PC-3 (cell line): ENCODE measurements around the gene C16orf78. TPM values are rescaled to one million over a fixed set of nuclear protein-coding genes. Genes with fewer than 3 reads are reported as not detected.
A peak's percentile ranks its signal among the peaks of the same experiment; 100 is the strongest.

Experiments used
- ATAC-seq: fragments of 200-7000 bp; cut with Tn5 transposase; 2 replicates; pipeline ENCODE4 v1.9.1; 2020; ENCODE audit warnings: mild to moderate bottlenecking, moderate library complexity
- BruUV-seq: library from RNA; stranded (reverse); fragments of 400-500 nt; replicated peaks from 2 replicates; lab custom pipeline; 2021; lab: Mats Ljungman, UMichigan
- CTCF ChIA-PET: fragments of 300-600 bp; sonication (Branson Sonifier 250); formaldehyde crosslinking; loops from one replicate; lab custom pipeline; 2022; ENCODE audit warnings: antibody characterized with exemption; lab: Charles Lee
- POLR2A ChIA-PET: fragments of 300-600 bp; sonication (Branson Sonifier 250); formaldehyde crosslinking; loops from one replicate; lab custom pipeline; 2022; ENCODE audit warnings: antibody characterized with exemption; ENCODE audit not compliant: unreplicated experiment; lab: Charles Lee
- DNase-seq: peaks from one replicate; pipeline ENCODE4 v3.0.0-alpha.2; 2015
- H2AFZ ChIP-seq: fragments of 300-600 bp; sonication (generic); 2 replicates; pipeline ENCODE4 v1.6.0; 2016; ENCODE audit warnings: antibody characterized with exemption, low read length
- H3F3A ChIP-seq: fragments of 300-600 bp; sonication (generic); one replicate; pipeline ENCODE4 v1.6.0; 2017; ENCODE audit warnings: antibody characterized with exemption, low read length, control low read depth, mild to moderate bottlenecking; ENCODE audit not compliant: unreplicated experiment
- H3K27ac ChIP-seq: fragments of 300-600 bp; sonication (generic); 2 replicates; pipeline ENCODE4 v1.5.1; 2016; ENCODE audit warnings: mild to moderate bottlenecking, low read length
- H3K27me3 ChIP-seq: fragments of 300-600 bp; sonication (generic); 2 replicates; pipeline ENCODE4 v1.6.1; 2016; ENCODE audit warnings: low read length, mixed read lengths
- H3K36me3 ChIP-seq: fragments of 300-600 bp; sonication (generic); 2 replicates; pipeline ENCODE4 v1.6.1; 2016; ENCODE audit warnings: low read depth, mixed run types, low read length, mixed read lengths
- H3K4me1 ChIP-seq: fragments of 300-600 bp; sonication (generic); 2 replicates; pipeline ENCODE4 v1.5.1; 2016; ENCODE audit warnings: low read length; ENCODE audit not compliant: insufficient read depth
- H3K4me2 ChIP-seq: fragments of 300-600 bp; sonication (generic); 2 replicates; pipeline ENCODE4 v1.6.0; 2016; ENCODE audit warnings: low read length
- H3K4me3 ChIP-seq: fragments of 300-600 bp; sonication (generic); 2 replicates; pipeline ENCODE4 v1.5.1; 2016; ENCODE audit warnings: mild to moderate bottlenecking, low read length, mixed read lengths
- H3K79me2 ChIP-seq: fragments of 300-600 bp; sonication (generic); 2 replicates; pipeline ENCODE4 v1.6.1; 2017; ENCODE audit warnings: low read length, mixed read lengths
- H3K9ac ChIP-seq: fragments of 300-600 bp; sonication (generic); 2 replicates; pipeline ENCODE4 v1.6.0; 2016; ENCODE audit warnings: mild to moderate bottlenecking, low read length
- H3K9me2 ChIP-seq: fragments of 300-600 bp; sonication (generic); replicated peaks from 2 replicates; pipeline ENCODE4 v1.6.1; 2016; ENCODE audit warnings: mixed run types, low read length, mixed read lengths
- H3K9me3 ChIP-seq: fragments of 300-600 bp; sonication (generic); 2 replicates; pipeline ENCODE4 v1.6.1; 2016; ENCODE audit warnings: low read length, mixed read lengths
- H4K20me1 ChIP-seq: fragments of 300-600 bp; sonication (generic); 2 replicates; pipeline ENCODE4 v1.6.1; 2016; ENCODE audit warnings: low read length, mixed read lengths
- CTCF ChIP-seq: fragments of 300-600 bp; sonication (generic); conservative IDR thresholded peaks from 2 replicates; pipeline ENCODE4 v1.5.1; 2017; ENCODE audit warnings: antibody characterized with exemption, low read depth, mild to moderate bottlenecking, low read length
- EZH2 ChIP-seq: fragments of 300-600 bp; sonication (generic); IDR thresholded peaks from one replicate; pipeline ENCODE4 v1.6.1; 2017; ENCODE audit warnings: antibody characterized with exemption, mild to moderate bottlenecking, low read length; ENCODE audit not compliant: unreplicated experiment
- EZH2phosphoT487 ChIP-seq: fragments of 300-600 bp; sonication (generic); IDR thresholded peaks from 2 replicates; pipeline ENCODE4 v1.6.1; 2018; ENCODE audit warnings: mild to moderate bottlenecking, antibody characterized with exemption, low read length, borderline replicate concordance
- intact Hi-C: fragments of 100-400 bp; cut with micrococcal nuclease; formaldehyde crosslinking; loops from 2 replicates; pipeline ENCODE4 v1.9.0; 2023
- total RNA-seq: library from RNA; depleted of rRNA; stranded (reverse); fragments of >200 nt; gene quantifications from 2 replicates; pipeline ENCODE4 v1.2.3, GENCODE V29; 2014

C16orf78 gene
- total RNA-seq, 1 experiment from 2014 or later, result not detected

- no TSS peak for BruUV-seq
- Histone ChIP-seq H3K9me2 (no peaks in the 10 kb centered on the region), H3K9me3 (no peaks in the 10 kb centered on the region), H3K4me1 (no peaks in the 10 kb centered on the region), H3F3A (no peaks in the 10 kb centered on the region), H3K4me3 (no peak overlapping the region), H3K27me3 (no peaks in the 10 kb centered on the region), H3K4me2 (no peak overlapping the region), H3K36me3 (no peaks in the 10 kb centered on the region), H2AFZ (no peak overlapping the region), H3K27ac (no peak overlapping the region), H4K20me1 (no peaks in the 10 kb centered on the region), H3K79me2 (no peaks in the 10 kb centered on the region), H3K9ac (no peak overlapping the region)
- DNase-seq, result no peak
- ChIA-PET POLR2A (no interaction called here), CTCF (no interaction called here)
- TF ChIP-seq EZH2phosphoT487, result no peak
- TF ChIP-seq EZH2, result no peak
- no peak for TF ChIP-seq CTCF
- ATAC-seq, result no peak
- intact Hi-C loops, result no loop called here
Measured at GRCh38 chr16:49328325-49328724, 45.3 kb upstream of the C16orf78 start.

GRCh38 chr16:49330562-49331201 is 42.9 kb upstream of the C16orf78 start:
- DNase-seq, result no peak
- H3K4me1 ChIP-seq, result no peaks in the 10 kb centered on the region
- no peaks in the 10 kb centered on the region for H3K27me3 ChIP-seq
- ATAC-seq, result no peak
- no peaks in the 10 kb centered on the region for H3K79me2 ChIP-seq
- no peaks in the 10 kb centered on the region for H3K36me3 ChIP-seq
- H3K9me2 ChIP-seq, result no peaks in the 10 kb centered on the region
- POLR2A ChIA-PET, result no interaction called here
- CTCF ChIA-PET, result no interaction called here
- H3K4me2 ChIP-seq, result no peak overlapping the region
- no TSS peak for BruUV-seq
- H3K4me3 ChIP-seq, result no peak overlapping the region
- no peak overlapping the region for H3K27ac ChIP-seq
- no peak overlapping the region for H3K9ac ChIP-seq
- no peaks in the 10 kb centered on the region for H3K9me3 ChIP-seq
- intact Hi-C loops, result no loop called here
- TF ChIP-seq EZH2phosphoT487 (no peak), CTCF (no peak)
- H2AFZ ChIP-seq, result no peak overlapping the region
- no peaks in the 10 kb centered on the region for H4K20me1 ChIP-seq
- H3F3A ChIP-seq, result no peaks in the 10 kb centered on the region

- Histone ChIP-seq H4K20me1 (no peaks in the 10 kb centered on the region), H2AFZ (no peak overlapping the region), H3K27me3 (0 out of 2 replicates have a peak, but pooled peaks cover under 1% of the 10 kb centered on the region), H3K9me3 (no peaks in the 10 kb centered on the region), H3K27ac (no peak overlapping the region), H3K4me3 (no peak overlapping the region), H3K9ac (no peak overlapping the region), H3K4me2 (no peak overlapping the region), H3K9me2 (no peaks in the 10 kb centered on the region), H3K36me3 (no peaks in the 10 kb centered on the region), H3K79me2 (no peaks in the 10 kb centered on the region), H3K4me1 (no peaks in the 10 kb centered on the region), H3F3A (no peaks in the 10 kb centered on the region)
- CTCF ChIA-PET, result no interaction called here
- no peak for TF ChIP-seq EZH2
- POLR2A ChIA-PET, result no interaction called here
- no peak for ATAC-seq
- no TSS peak for BruUV-seq
- DNase-seq, result peak; percentile 11
- intact Hi-C loops, result no loop called here
Measured at GRCh38 chr16:49332589-49333258, 40.9 kb upstream of the C16orf78 start.
